SK-N-SH (cell line): ENCODE results near the gene MAPK10.

Experiments used
- CTCF ChIP-seq: fragments of 200-600 bp; sonication (generic); IDR thresholded peaks from 2 replicates; pipeline ENCODE4 v1.6.1; 2017; ENCODE audit warnings: antibody characterized with exemption, mild to moderate bottlenecking, moderate library complexity
- EP300 ChIP-seq, 2 experiments: IDR thresholded peaks; 2 replicates each; pipeline versions ENCODE4 v1.4.0 to v1.6.1; 2012; ENCODE audit warnings: borderline replicate concordance in 1 of 2, low read depth in 1 of 2, low read length in 1 of 2
- MXI1 ChIP-seq: IDR thresholded peaks from 2 replicates; pipeline ENCODE4 v1.6.1; 2012; ENCODE audit warnings: mild to moderate bottlenecking, low read depth, low read length, improper control_type of control experiment
- REST ChIP-seq: IDR thresholded peaks from 2 replicates; pipeline ENCODE4 v1.6.1; 2012; ENCODE audit warnings: mild to moderate bottlenecking, low read depth, low read length, moderate library complexity
- RFX5 ChIP-seq: IDR thresholded peaks from 2 replicates; pipeline ENCODE4 v1.6.1; 2012; ENCODE audit warnings: mild to moderate bottlenecking, improper control_type of control experiment, low read length
- TCF12 ChIP-seq: IDR thresholded peaks from 2 replicates; pipeline ENCODE4 v1.4.0; 2012
- YY1 ChIP-seq: IDR thresholded peaks from 2 replicates; pipeline ENCODE4 v1.4.0; 2012; ENCODE audit warnings: low read depth, mild to moderate bottlenecking

- TF ChIP-seq MXI1 (no peak), EP300 (IDR thresholded peaks at IDR 0.05; ENCODE audit: borderline replicate concordance in 1 of 2, low read depth in 1 of 2, low read length in 1 of 2) (no peak), CTCF (no peak), TCF12 (no peak), REST (no peak), YY1 (no peak), RFX5 (no peak)
Observed at GRCh38 chr4:86060341-86060740, 299.5 kb downstream of the MAPK10 start.
